HUES48 (cell line): ENCODE results near the gene RALGDS.
A peak's percentile ranks its signal among the peaks of the same experiment; 100 is the strongest.

Source experiments
- H3K27ac ChIP-seq: one replicate; pipeline ENCODE4 v1.7.0; 2013; ENCODE audit warnings: low read depth, low read length, inconsistent platforms
- H3K27me3 ChIP-seq: 2 replicates; pipeline ENCODE4 v1.6.1; 2013; ENCODE audit warnings: mild to moderate bottlenecking, low read length; ENCODE audit not compliant: control insufficient read depth, insufficient read depth
- H3K36me3 ChIP-seq: 2 replicates; pipeline ENCODE4 v1.6.1; 2013; ENCODE audit warnings: low read length; ENCODE audit not compliant: control insufficient read depth, insufficient read depth
- H3K4me1 ChIP-seq: 2 replicates; pipeline ENCODE4 v1.6.1; 2013; ENCODE audit warnings: mild to moderate bottlenecking, low read length; ENCODE audit not compliant: control insufficient read depth, insufficient read depth
- H3K4me3 ChIP-seq: 2 replicates; pipeline ENCODE4 v1.5.1; 2013; ENCODE audit warnings: mild to moderate bottlenecking, low read depth, low read length
- H3K9ac ChIP-seq: 2 replicates; pipeline ENCODE4 v1.6.1; 2013; ENCODE audit warnings: mild to moderate bottlenecking, low read depth, low read length, moderate library complexity
- H3K9me3 ChIP-seq: 2 replicates; pipeline ENCODE4 v1.6.1; 2013; ENCODE audit warnings: low read length; ENCODE audit not compliant: control insufficient read depth, insufficient read depth

The RALGDS gene

GRCh38 chr9:133122935-133123611 is 2.0 kb upstream of the RALGDS start:
- Histone ChIP-seq H3K27me3 (peaks cover 37% of the 10 kb centered on the region), H3K36me3 (no peaks in the 10 kb centered on the region), H3K27ac (peak overlapping the region; percentile 4), H3K9ac (no peak overlapping the region), H3K4me1 (peaks cover 12% of the 10 kb centered on the region; the same call in 1 of the 2 replicates), H3K9me3 (no peaks in the 10 kb centered on the region), H3K4me3 (no peak overlapping the region)

- H3K9ac ChIP-seq = no peak overlapping the region
Observed at GRCh38 chr9:133122605-133122934, 1.5 kb upstream of the RALGDS start.

GRCh38 chr9:133121915-133122550 is 993 bp upstream of the RALGDS start:
- no peak overlapping the region for H3K9ac ChIP-seq
- H3K27ac ChIP-seq = no peak overlapping the region
- H3K4me3 ChIP-seq = no peak overlapping the region
- H3K4me1 ChIP-seq = peaks cover 12% of the 10 kb centered on the region; the same call in 1 of the 2 replicates
- peaks cover 42% of the 10 kb centered on the region for H3K27me3 ChIP-seq
- no peaks in the 10 kb centered on the region for H3K9me3 ChIP-seq
- H3K36me3 ChIP-seq = no peaks in the 10 kb centered on the region

More at GRCh38 chr9:133122605-133122934, 1.5 kb upstream of the RALGDS start:
- Histone ChIP-seq H3K36me3 (no peaks in the 10 kb centered on the region), H3K27ac (peak overlapping the region; percentile 4), H3K4me1 (peaks cover 12% of the 10 kb centered on the region; the same call in 1 of the 2 replicates), H3K4me3 (no peak overlapping the region), H3K27me3 (peaks cover 42% of the 10 kb centered on the region), H3K9me3 (no peaks in the 10 kb centered on the region)

GRCh38 chr9:133120501-133121197 is 391 bp downstream of the RALGDS start:
- Histone ChIP-seq H3K4me1 (peaks cover 12% of the 10 kb centered on the region; the same call in 1 of the 2 replicates), H3K27ac (peak overlapping the region; percentile 45), H3K9ac (peak overlapping the region; percentile 57; the same call in 1 of the 2 replicates), H3K9me3 (no peaks in the 10 kb centered on the region), H3K27me3 (peaks cover 42% of the 10 kb centered on the region), H3K36me3 (no peaks in the 10 kb centered on the region), H3K4me3 (peak overlapping the region; percentile 64)

GRCh38 chr9:133119846-133120500 is 1.1 kb downstream of the RALGDS start:
- Histone ChIP-seq H3K36me3 (no peaks in the 10 kb centered on the region), H3K27me3 (peaks cover 42% of the 10 kb centered on the region), H3K9ac (no peak overlapping the region), H3K4me3 (peak overlapping the region; percentile 64), H3K27ac (no peak overlapping the region), H3K4me1 (peaks cover 12% of the 10 kb centered on the region; the same call in 1 of the 2 replicates), H3K9me3 (no peaks in the 10 kb centered on the region)

GRCh38 chr9:133119103-133119845 is 1.8 kb downstream of the RALGDS start:
- H3K9ac ChIP-seq = no peak overlapping the region
- peaks cover 42% of the 10 kb centered on the region for H3K27me3 ChIP-seq
- H3K4me1 ChIP-seq = peaks cover 12% of the 10 kb centered on the region; the same call in 1 of the 2 replicates

GRCh38 chr9:133118568-133118967 is 2.5 kb downstream of the RALGDS start:
- Histone ChIP-seq H3K27ac (no peak overlapping the region), H3K27me3 (peaks cover 42% of the 10 kb centered on the region), H3K4me1 (peaks cover 12% of the 10 kb centered on the region; the same call in 1 of the 2 replicates), H3K9ac (no peak overlapping the region), H3K36me3 (no peaks in the 10 kb centered on the region; the same call in 1 of the 2 replicates), H3K4me3 (no peak overlapping the region), H3K9me3 (no peaks in the 10 kb centered on the region)

More at GRCh38 chr9:133119103-133119845, 1.8 kb downstream of the RALGDS start:
- Histone ChIP-seq H3K27ac (no peak overlapping the region), H3K4me3 (no peak overlapping the region; the same call in 1 of the 2 replicates), H3K36me3 (no peaks in the 10 kb centered on the region; the same call in 1 of the 2 replicates), H3K9me3 (no peaks in the 10 kb centered on the region)

GRCh38 chr9:133118179-133118520 is 2.9 kb downstream of the RALGDS start:
- H3K36me3 ChIP-seq = no peaks in the 10 kb centered on the region; the same call in 1 of the 2 replicates
- no peak overlapping the region for H3K9ac ChIP-seq
- no peak overlapping the region for H3K27ac ChIP-seq
- H3K4me3 ChIP-seq = no peak overlapping the region
- H3K27me3 ChIP-seq = peaks cover 42% of the 10 kb centered on the region
- no peaks in the 10 kb centered on the region for H3K9me3 ChIP-seq
- peaks cover 12% of the 10 kb centered on the region; the same call in 1 of the 2 replicates for H3K4me1 ChIP-seq

GRCh38 chr9:133117271-133118178 is 3.5 kb downstream of the RALGDS start:
- peaks cover 41% of the 10 kb centered on the region for H3K27me3 ChIP-seq
- no peak overlapping the region for H3K27ac ChIP-seq
- H3K9me3 ChIP-seq = no peaks in the 10 kb centered on the region
- no peak overlapping the region for H3K9ac ChIP-seq
- no peaks in the 10 kb centered on the region; the same call in 1 of the 2 replicates for H3K36me3 ChIP-seq
- H3K4me1 ChIP-seq = peaks cover 12% of the 10 kb centered on the region; the same call in 1 of the 2 replicates
- no peak overlapping the region for H3K4me3 ChIP-seq
